Neuronal stem cell (in vitro differentiated cells): Measurements from ENCODE around the gene ATOH8.

ENCODE experiments used
- DNase-seq: peaks from one replicate; pipeline ENCODE4 v3.0.0-alpha.2; 2013; ENCODE audit warnings: low spot score
- H2AFZ ChIP-seq: one replicate; pipeline ENCODE4 v1.6.1; 2013; ENCODE audit warnings: mild to moderate bottlenecking, low read length, inconsistent platforms
- H2AK5ac ChIP-seq: 2 replicates; pipeline ENCODE4 v1.6.1; 2013; ENCODE audit warnings: low read depth, mild to moderate bottlenecking, inconsistent platforms, low read length, moderate library complexity, mixed read lengths
- H2BK120ac ChIP-seq: 2 replicates; pipeline ENCODE4 v1.6.1; 2013; ENCODE audit warnings: low read depth, mild to moderate bottlenecking, inconsistent platforms, low read length, moderate library complexity, mixed read lengths
- H2BK12ac ChIP-seq: one replicate; pipeline ENCODE4 v1.6.1; 2013; ENCODE audit warnings: low read length, inconsistent platforms
- H2BK15ac ChIP-seq: 2 replicates; pipeline ENCODE4 v1.6.1; 2013; ENCODE audit warnings: mild to moderate bottlenecking, low read length, inconsistent platforms, mixed read lengths
- H2BK5ac ChIP-seq: one replicate; pipeline ENCODE4 v1.6.1; 2013; ENCODE audit warnings: inconsistent platforms, mild to moderate bottlenecking, low read length, moderate library complexity
- H3K14ac ChIP-seq: one replicate; pipeline ENCODE4 v1.6.1; 2013; ENCODE audit warnings: low read length, inconsistent platforms
- H3K18ac ChIP-seq: 2 replicates; pipeline ENCODE4 v1.6.1; 2013; ENCODE audit warnings: low read length, inconsistent platforms
- H3K23ac ChIP-seq: 2 replicates; pipeline ENCODE4 v1.6.1; 2013; ENCODE audit warnings: low read depth, mild to moderate bottlenecking, mixed read lengths, low read length, inconsistent platforms; ENCODE audit not compliant: poor library complexity
- H3K27ac ChIP-seq: replicated peaks from 3 replicates; pipeline ENCODE4 v1.5.1; 2013; ENCODE audit warnings: low read length, inconsistent platforms
- H3K27me3 ChIP-seq, 3 experiments: 2 replicates each; pipeline ENCODE4 v1.6.1; 2013; ENCODE audit warnings: low read length in 3 of 3, mild to moderate bottlenecking in 2 of 3, inconsistent platforms in 1 of 3, low read depth in 1 of 3, mixed read lengths in 1 of 3, moderate library complexity in 1 of 3; ENCODE audit not compliant: control insufficient read depth in 3 of 3, insufficient read depth in 3 of 3
- H3K36me3 ChIP-seq, 2 donors: replicated peaks in 1 of 2; 2 replicates each; pipeline ENCODE4 v1.6.1; 2013; ENCODE audit warnings: low read length in 2 of 2; ENCODE audit not compliant: control insufficient read depth in 2 of 2, insufficient read depth in 2 of 2
- H3K4ac ChIP-seq: 2 replicates; pipeline ENCODE4 v1.6.1; 2013; ENCODE audit warnings: inconsistent platforms, mild to moderate bottlenecking, low read length, moderate library complexity
- H3K4me1 ChIP-seq, 2 donors: 1 replicate in 1 of 2; 2 replicates in 1 of 2; pipeline ENCODE4 v1.6.1; 2013; ENCODE audit warnings: low read length in 2 of 2, low read depth in 1 of 2; ENCODE audit not compliant: control insufficient read depth in 2 of 2, insufficient read depth in 1 of 2
- H3K4me2 ChIP-seq: one replicate; pipeline ENCODE4 v1.6.1; 2013; ENCODE audit warnings: mild to moderate bottlenecking, low read length, inconsistent platforms; ENCODE audit not compliant: insufficient read depth, poor library complexity, severe bottlenecking
- H3K4me3 ChIP-seq, 2 donors: 2 replicates each; pipeline ENCODE4 v1.5.1; 2013; ENCODE audit warnings: low read length in 2 of 2, mild to moderate bottlenecking in 2 of 2, inconsistent platforms in 1 of 2, moderate library complexity in 1 of 2
- H3K79me1 ChIP-seq: one replicate; pipeline ENCODE4 v1.6.1; 2013; ENCODE audit warnings: low read depth, mild to moderate bottlenecking, inconsistent platforms, low read length, moderate library complexity
- H3K9ac ChIP-seq: one replicate; pipeline ENCODE4 v1.6.1; 2013; ENCODE audit warnings: mild to moderate bottlenecking, low read depth, low read length, inconsistent platforms; ENCODE audit not compliant: poor library complexity
- H3K9me3 ChIP-seq, 2 donors: replicated peaks in 1 of 2; 2 replicates each; pipeline versions ENCODE3 to v1.6.1; 2013; ENCODE audit warnings: low read length in 2 of 2, mild to moderate bottlenecking in 2 of 2, inconsistent platforms in 1 of 2, low read depth in 1 of 2, mixed read lengths in 1 of 2, moderate library complexity in 1 of 2; ENCODE audit not compliant: control insufficient read depth in 2 of 2, insufficient read depth in 1 of 2
- H4K8ac ChIP-seq: one replicate; pipeline ENCODE4 v1.6.1; 2013; ENCODE audit warnings: low read depth, mild to moderate bottlenecking, inconsistent platforms, low read length, moderate library complexity
- H4K91ac ChIP-seq: one replicate; pipeline ENCODE4 v1.6.1; 2013; ENCODE audit warnings: low read length, low read depth, mild to moderate bottlenecking, inconsistent platforms; ENCODE audit not compliant: poor library complexity
- WGBS, 2 donors: extraction: QIAGEN DNeasy Blood & Tissue Kit; methylation state at CpG; one replicate each; pipeline ENCODE4 v1.1.7; 2013; ENCODE audit warnings: missing lambda C conversion rate in 2 of 2, mixed read lengths in 1 of 2; ENCODE audit not compliant: insufficient read length in 2 of 2, insufficient replicate concordance in 1 of 2; ENCODE audit errors: extremely low coverage in 2 of 2; 5-methylcytosine and 5-hydroxymethylcytosine counted together

ATOH8 gene

DNA sequence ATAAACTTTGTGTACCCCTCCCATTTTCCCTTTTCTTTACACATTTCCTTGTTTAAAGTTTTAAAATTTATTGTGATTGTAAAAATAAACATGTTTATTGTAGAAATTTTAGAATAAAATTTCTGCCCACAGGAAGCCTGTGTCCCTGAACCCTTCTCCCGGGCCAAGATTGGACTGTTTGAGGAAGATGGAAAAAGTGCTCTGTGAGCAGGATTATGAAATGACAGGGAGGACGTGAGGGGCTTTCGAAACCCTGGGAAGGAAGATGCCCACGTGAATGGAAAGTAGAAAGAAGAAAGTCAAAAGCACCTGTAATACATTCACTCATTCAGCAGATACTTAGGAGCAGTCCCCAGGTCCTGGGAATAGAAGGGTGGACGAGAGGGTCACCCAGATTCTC lies 25.4 kb upstream of the ATOH8 start:
- H2BK15ac ChIP-seq, result no peak overlapping the region
- no CpG with 5 or more reads among the region's 5 CpGs for WGBS, 2 donors
- no peak overlapping the region for H3K4me3 ChIP-seq
- no peak overlapping the region for H3K14ac ChIP-seq
- no peaks in the 10 kb centered on the region for H3K36me3 ChIP-seq
- H3K4me1 ChIP-seq, result no peaks in the 10 kb centered on the region
- H2BK5ac ChIP-seq, result no peak overlapping the region
- H4K8ac ChIP-seq, result no peak overlapping the region
- no peak overlapping the region for H3K4me2 ChIP-seq
- H3K23ac ChIP-seq, result no peak overlapping the region
- H2BK120ac ChIP-seq, result no peak overlapping the region
- H4K91ac ChIP-seq, result no peak overlapping the region
- no peak overlapping the region for H3K27ac ChIP-seq
- no peak overlapping the region for H2AK5ac ChIP-seq
- no peak overlapping the region for H3K9ac ChIP-seq
- no peak overlapping the region for H2AFZ ChIP-seq
- H2BK12ac ChIP-seq, result no peak overlapping the region
- DNase-seq, result no peak
- H3K18ac ChIP-seq, result no peak overlapping the region
- peaks cover 0 to 34% (median 0%) of the 10 kb centered on the region in 3 experiments for H3K27me3 ChIP-seq
- H3K79me1 ChIP-seq, result no peaks in the 10 kb centered on the region
- no peak overlapping the region for H3K4ac ChIP-seq
- no peaks in the 10 kb centered on the region for H3K9me3 ChIP-seq

DNA sequence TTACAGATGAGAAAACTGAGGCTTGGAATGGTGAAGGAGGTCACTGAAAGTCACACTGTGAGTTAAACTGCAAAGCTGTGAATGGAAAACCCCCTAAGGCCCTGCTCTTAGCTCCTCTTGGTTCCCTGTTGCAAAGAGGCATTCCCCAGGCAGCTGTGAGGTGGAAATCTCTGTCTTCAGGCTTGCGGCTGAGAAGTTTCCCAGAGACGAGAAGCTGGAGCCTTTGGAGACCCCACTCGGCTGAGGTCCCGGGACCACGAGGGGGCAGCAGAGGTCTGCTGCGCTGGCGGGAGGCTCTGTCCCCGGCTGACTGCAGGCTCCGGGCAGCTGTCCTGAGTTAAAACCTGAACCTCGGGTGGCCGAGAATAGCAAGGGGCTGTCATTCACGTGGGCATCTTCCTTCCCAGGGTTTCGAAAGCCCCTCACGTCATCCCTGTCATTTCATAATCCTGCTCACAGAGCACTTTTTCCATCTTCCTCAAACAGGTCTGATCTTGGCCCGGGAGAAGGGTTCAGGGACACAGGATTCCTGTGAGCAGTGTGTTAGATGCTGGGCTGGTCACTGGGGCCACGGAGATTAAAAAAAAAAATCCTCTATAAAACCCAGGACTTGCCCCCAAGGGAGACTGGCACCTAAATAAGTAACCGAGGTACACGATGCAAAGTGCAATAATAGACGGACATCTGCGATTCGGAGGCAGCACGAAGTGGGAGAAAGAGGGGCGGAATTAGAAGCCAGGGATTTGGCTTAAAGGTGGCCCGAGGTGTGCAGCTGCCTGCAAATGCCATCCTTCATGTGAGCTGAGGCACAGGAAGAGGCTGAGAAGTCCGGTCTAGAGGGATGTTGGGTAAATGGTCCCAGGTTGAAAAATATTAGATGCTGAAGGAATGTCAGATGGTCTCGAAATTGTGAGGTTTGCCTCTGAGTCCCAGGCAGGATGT lies 24.6 kb upstream of the ATOH8 start:
- H3K4ac ChIP-seq, result no peak overlapping the region

DNA sequence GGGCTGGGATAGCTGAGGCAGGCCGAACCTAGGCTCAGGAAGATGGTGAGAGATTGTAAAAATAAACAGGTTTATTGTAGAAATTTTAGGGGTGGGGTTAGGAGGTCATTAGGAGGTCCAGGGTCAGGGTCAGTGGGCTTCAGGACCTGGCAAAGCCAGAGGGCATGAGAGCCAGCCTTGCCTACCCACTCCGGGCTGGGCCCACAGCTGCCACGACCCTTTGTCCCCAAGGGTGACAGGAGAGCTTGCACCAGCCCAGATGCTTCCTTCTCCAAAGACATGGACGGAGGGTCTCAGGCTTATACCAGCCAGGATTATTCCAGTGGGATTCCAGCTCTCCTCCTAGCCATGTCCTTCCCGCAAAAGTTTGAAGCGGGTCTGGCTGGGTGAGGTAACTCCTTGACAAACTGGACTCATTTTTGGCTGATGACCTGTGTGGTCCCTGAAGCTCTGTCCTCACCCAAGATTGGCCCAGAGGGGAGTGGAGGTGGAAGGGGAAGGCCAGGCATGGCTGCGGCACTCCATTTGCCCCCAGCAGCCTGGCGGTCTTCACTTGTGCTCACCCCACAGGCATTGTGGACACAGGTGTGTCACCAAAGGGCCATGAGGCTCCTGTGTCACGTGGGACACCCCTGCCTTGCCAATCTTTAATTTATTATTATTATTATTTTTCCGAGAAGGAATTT lies 23.8 kb upstream of the ATOH8 start:
- Histone ChIP-seq H2AK5ac (peak overlapping the region; percentile 39), H4K91ac (no peak overlapping the region), H4K8ac (no peak overlapping the region), H3K14ac (no peak overlapping the region), H3K36me3 (no peaks in the 10 kb centered on the region), H3K27ac (no peak overlapping the region), H3K9ac (no peak overlapping the region), H3K79me1 (no peaks in the 10 kb centered on the region), H2BK120ac (no peak overlapping the region), H2BK5ac (peak overlapping the region; percentile 71), H3K9me3 (no peaks in the 10 kb centered on the region), H2BK12ac (no peak overlapping the region), H2AFZ (no peak overlapping the region), H3K27me3 (peaks cover 0 to 26% (median 0%) of the 10 kb centered on the region in 3 experiments), H3K4ac (no peak overlapping the region), H3K23ac (no peak overlapping the region), H3K4me1 (no peaks in the 10 kb centered on the region), H3K18ac (peak overlapping the region; percentile 71), H2BK15ac (no peak overlapping the region), H3K4me3 (no peak overlapping the region), H3K4me2 (no peak overlapping the region)
- no CpG with 5 or more reads among the region's 10 CpGs for WGBS, 2 donors
- no peak for DNase-seq

More for the DNA sequence above, 24.6 kb upstream of the ATOH8 start:
- Histone ChIP-seq H4K91ac (no peak overlapping the region), H3K9ac (no peak overlapping the region), H4K8ac (no peak overlapping the region), H3K14ac (no peak overlapping the region), H3K4me2 (no peak overlapping the region), H3K27me3 (peaks cover 0 to 31% (median 0%) of the 10 kb centered on the region in 3 experiments), H2BK12ac (no peak overlapping the region), H3K27ac (no peak overlapping the region), H3K79me1 (no peaks in the 10 kb centered on the region), H2BK15ac (no peak overlapping the region), H3K4me1 (no peaks in the 10 kb centered on the region), H3K18ac (no peak overlapping the region), H3K9me3 (no peaks in the 10 kb centered on the region), H3K23ac (no peak overlapping the region), H3K4me3 (no peak overlapping the region), H2AFZ (peak overlapping the region; percentile 61), H2BK5ac (no peak overlapping the region), H3K36me3 (no peaks in the 10 kb centered on the region), H2AK5ac (peak overlapping the region; percentile 39), H2BK120ac (no peak overlapping the region)
- no CpG with 5 or more reads among the region's 26 CpGs for WGBS, 2 donors
- peak; percentile 81 for DNase-seq

DNA sequence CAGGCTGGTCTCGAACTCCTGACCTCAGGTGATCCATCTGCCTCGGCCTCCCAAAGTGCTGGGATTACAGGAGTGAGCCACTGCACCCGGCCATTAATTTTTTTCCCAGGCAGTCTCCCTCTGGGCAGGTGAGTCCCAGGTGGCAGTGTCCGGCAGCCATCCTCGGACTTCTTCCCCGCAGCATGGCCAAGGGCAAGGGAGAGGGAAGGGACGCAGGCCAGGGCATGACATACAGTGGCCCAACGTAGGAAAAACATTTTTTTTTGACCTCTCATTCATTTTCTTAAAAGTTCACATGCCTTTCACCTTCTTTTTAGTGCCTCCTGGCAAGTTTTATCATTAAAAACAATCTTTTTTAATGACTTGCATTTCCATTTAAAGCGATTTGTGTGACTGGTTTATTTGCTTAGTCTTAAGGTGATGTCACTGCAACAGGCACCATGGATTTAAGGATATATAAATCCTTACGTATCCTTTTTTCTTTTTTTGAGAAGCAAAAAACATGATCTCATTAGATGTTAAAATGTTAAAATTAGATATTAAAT lies 23.0 kb upstream of the ATOH8 start:
- no CpG with 5 or more reads among the region's 10 CpGs for WGBS, 2 donors

More for the DNA sequence above, 23.0 kb upstream of the ATOH8 start:
- Histone ChIP-seq H2BK120ac (no peak overlapping the region), H3K18ac (no peak overlapping the region), H2BK5ac (no peak overlapping the region), H3K9ac (no peak overlapping the region), H3K4me1 (no peaks in the 10 kb centered on the region), H3K27ac (no peak overlapping the region), H2AFZ (no peak overlapping the region), H3K9me3 (no peaks in the 10 kb centered on the region), H2BK12ac (no peak overlapping the region), H4K91ac (no peak overlapping the region), H3K4me3 (no peak overlapping the region), H3K4me2 (no peak overlapping the region), H3K14ac (no peak overlapping the region), H4K8ac (no peak overlapping the region), H3K36me3 (no peaks in the 10 kb centered on the region), H3K23ac (no peak overlapping the region), H3K4ac (no peak overlapping the region), H2BK15ac (no peak overlapping the region), H3K27me3 (peaks cover 0 to 26% (median 0%) of the 10 kb centered on the region in 3 experiments), H2AK5ac (no peak overlapping the region), H3K79me1 (no peaks in the 10 kb centered on the region)
- no peak for DNase-seq
